OCI-LY7 (cell line): ENCODE results near the gene LRRK1. TPM values are rescaled to one million over a fixed set of nuclear protein-coding genes. Genes with fewer than 3 reads are reported as not detected.

Experiments
- BruUV-seq: library from RNA; stranded (reverse); fragments of 400-500 nt; replicated peaks from 2 replicates; lab custom pipeline; 2021; lab: Mats Ljungman, UMichigan
- CTCF ChIA-PET: fragments of 300-600 bp; sonication (Branson Sonifier 250); formaldehyde crosslinking; loops from one replicate; lab custom pipeline; 2022; ENCODE audit warnings: antibody characterized with exemption; ENCODE audit not compliant: unreplicated experiment; lab: Charles Lee
- POLR2A ChIA-PET: fragments of 300-600 bp; sonication (Branson Sonifier 250); formaldehyde crosslinking; loops from one replicate; lab custom pipeline; 2022; ENCODE audit warnings: antibody characterized with exemption; lab: Charles Lee
- DNase-seq: peaks from one replicate; pipeline ENCODE4 v3.0.0-alpha.2; 2015; ENCODE audit warnings: low spot score
- H2AFZ ChIP-seq: fragments of 200-600 bp; sonication (generic), shearing (Covaris generic); 2 replicates; pipeline ENCODE4 v1.6.1; 2014; ENCODE audit warnings: mild to moderate bottlenecking, antibody characterized with exemption, low read length, moderate library complexity
- H3K27ac ChIP-seq: fragments of 200-600 bp; sonication (generic); 2 replicates; pipeline ENCODE4 v1.5.1; 2014; ENCODE audit warnings: mixed run types, low read depth, mild to moderate bottlenecking, moderate library complexity, low read length, inconsistent platforms; ENCODE audit not compliant: poor library complexity, severe bottlenecking
- H3K36me3 ChIP-seq: fragments of 200-600 bp; sonication (generic); 2 replicates; pipeline ENCODE4 v1.6.1; 2014; ENCODE audit warnings: mild to moderate bottlenecking, antibody characterized with exemption, low read length, moderate library complexity, mixed read lengths; ENCODE audit not compliant: insufficient read depth
- H3K4me1 ChIP-seq: fragments of 200-600 bp; sonication (generic); 2 replicates; pipeline ENCODE4 v1.5.1; 2014; ENCODE audit warnings: mild to moderate bottlenecking, low read length; ENCODE audit not compliant: insufficient read depth, poor library complexity, severe bottlenecking
- H3K4me2 ChIP-seq: fragments of 200-600 bp; sonication (generic); 2 replicates; pipeline ENCODE4 v1.6.1; 2014; ENCODE audit warnings: mild to moderate bottlenecking, low read length
- H3K4me3 ChIP-seq: fragments of 200-600 bp; sonication (generic); 2 replicates; pipeline ENCODE4 v1.5.1; 2014; ENCODE audit warnings: mild to moderate bottlenecking, low read depth, low read length; ENCODE audit not compliant: poor library complexity, severe bottlenecking
- H3K79me2 ChIP-seq: fragments of 200-600 bp; sonication (generic); 2 replicates; pipeline ENCODE4 v1.6.1; 2016; ENCODE audit warnings: low read depth, mild to moderate bottlenecking, low read length, moderate library complexity, mixed read lengths; ENCODE audit not compliant: insufficient read depth
- H3K9me2 ChIP-seq: fragments of 200-600 bp; sonication (generic); 2 replicates; pipeline ENCODE4 v1.6.1; 2016; ENCODE audit warnings: mild to moderate bottlenecking, low read length, mixed read lengths; ENCODE audit not compliant: insufficient read depth
- H3K9me3 ChIP-seq: fragments of 200-600 bp; sonication (generic); 2 replicates; pipeline ENCODE4 v1.6.1; 2014; ENCODE audit warnings: mild to moderate bottlenecking, mixed run types, low read length, mixed read lengths
- H4K20me1 ChIP-seq: fragments of 200-600 bp; sonication (generic); 2 replicates; pipeline ENCODE4 v1.6.1; 2014; ENCODE audit warnings: mild to moderate bottlenecking, antibody characterized with exemption, low read length, moderate library complexity, mixed read lengths; ENCODE audit not compliant: insufficient read depth
- EZH2phosphoT487 ChIP-seq: fragments of 200-600 bp; sonication (generic); IDR thresholded peaks from 2 replicates; pipeline ENCODE4 v1.6.1; 2018; ENCODE audit warnings: low read depth, borderline replicate concordance, mild to moderate bottlenecking, mixed run types, antibody characterized with exemption, low read length, moderate library complexity, mixed read lengths
- intact Hi-C: fragments of 100-400 bp; cut with micrococcal nuclease; formaldehyde crosslinking; loops from one replicate; pipeline ENCODE4 v1.10.0; 2022; ENCODE audit not compliant: unreplicated experiment
- total RNA-seq, 2 experiments: library from RNA; depleted of rRNA in 1 of 2; stranded (reverse); fragments of >200 nt in 1 of 2; shearing (Covaris generic) in 1 of 2; gene quantifications; 2 replicates each; pipeline ENCODE4 v1.2.3, GENCODE V29; 2014 to 2022
- TF ChIP-seq, protein P1 (sequence below): fragments of 200-600 bp; sonication (generic); conservative IDR thresholded peaks from 2 replicates; pipeline ENCODE4 v1.5.1; 2014; ENCODE audit warnings: mild to moderate bottlenecking, antibody characterized with exemption, low read length, moderate library complexity, mixed read lengths

LRRK1 gene
- total RNA-seq, 2 experiments from 2014 or later, result 92.3 to 233 TPM

GRCh38 chr15:100958326-100959065, 39.3 kb downstream of the LRRK1 start:
- CTCF ChIA-PET, result interaction anchor here (1.2 kb wide), 1 partner anchor 14 kb away, joined by 3 read pairs; no protein-coding TSS in a partner anchor
- POLR2A ChIA-PET, result no interaction called here
- DNase-seq, result no peak
- peaks cover 89% of the 10 kb centered on the region for H3K36me3 ChIP-seq
- peaks cover 94% of the 10 kb centered on the region for H3K79me2 ChIP-seq
- no TSS peak for BruUV-seq
- no peak overlapping the region for H3K4me2 ChIP-seq
- H3K27ac ChIP-seq, result no peak overlapping the region
- TF ChIP-seq, protein P1, sequence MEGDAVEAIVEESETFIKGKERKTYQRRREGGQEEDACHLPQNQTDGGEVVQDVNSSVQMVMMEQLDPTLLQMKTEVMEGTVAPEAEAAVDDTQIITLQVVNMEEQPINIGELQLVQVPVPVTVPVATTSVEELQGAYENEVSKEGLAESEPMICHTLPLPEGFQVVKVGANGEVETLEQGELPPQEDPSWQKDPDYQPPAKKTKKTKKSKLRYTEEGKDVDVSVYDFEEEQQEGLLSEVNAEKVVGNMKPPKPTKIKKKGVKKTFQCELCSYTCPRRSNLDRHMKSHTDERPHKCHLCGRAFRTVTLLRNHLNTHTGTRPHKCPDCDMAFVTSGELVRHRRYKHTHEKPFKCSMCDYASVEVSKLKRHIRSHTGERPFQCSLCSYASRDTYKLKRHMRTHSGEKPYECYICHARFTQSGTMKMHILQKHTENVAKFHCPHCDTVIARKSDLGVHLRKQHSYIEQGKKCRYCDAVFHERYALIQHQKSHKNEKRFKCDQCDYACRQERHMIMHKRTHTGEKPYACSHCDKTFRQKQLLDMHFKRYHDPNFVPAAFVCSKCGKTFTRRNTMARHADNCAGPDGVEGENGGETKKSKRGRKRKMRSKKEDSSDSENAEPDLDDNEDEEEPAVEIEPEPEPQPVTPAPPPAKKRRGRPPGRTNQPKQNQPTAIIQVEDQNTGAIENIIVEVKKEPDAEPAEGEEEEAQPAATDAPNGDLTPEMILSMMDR, result no peak
- no peak for TF ChIP-seq EZH2phosphoT487
- intact Hi-C loops, result no loop called here
- no peak overlapping the region for H3K4me3 ChIP-seq
- no peak overlapping the region for H2AFZ ChIP-seq
- peaks cover 6% of the 10 kb centered on the region; the same call in 1 of the 2 replicates for H4K20me1 ChIP-seq
- H3K4me1 ChIP-seq, result peaks cover 31% of the 10 kb centered on the region
- H3K9me3 ChIP-seq, result peaks cover 6% of the 10 kb centered on the region; the same call in 1 of the 2 replicates
- H3K9me2 ChIP-seq, result no peaks in the 10 kb centered on the region

DNA sequence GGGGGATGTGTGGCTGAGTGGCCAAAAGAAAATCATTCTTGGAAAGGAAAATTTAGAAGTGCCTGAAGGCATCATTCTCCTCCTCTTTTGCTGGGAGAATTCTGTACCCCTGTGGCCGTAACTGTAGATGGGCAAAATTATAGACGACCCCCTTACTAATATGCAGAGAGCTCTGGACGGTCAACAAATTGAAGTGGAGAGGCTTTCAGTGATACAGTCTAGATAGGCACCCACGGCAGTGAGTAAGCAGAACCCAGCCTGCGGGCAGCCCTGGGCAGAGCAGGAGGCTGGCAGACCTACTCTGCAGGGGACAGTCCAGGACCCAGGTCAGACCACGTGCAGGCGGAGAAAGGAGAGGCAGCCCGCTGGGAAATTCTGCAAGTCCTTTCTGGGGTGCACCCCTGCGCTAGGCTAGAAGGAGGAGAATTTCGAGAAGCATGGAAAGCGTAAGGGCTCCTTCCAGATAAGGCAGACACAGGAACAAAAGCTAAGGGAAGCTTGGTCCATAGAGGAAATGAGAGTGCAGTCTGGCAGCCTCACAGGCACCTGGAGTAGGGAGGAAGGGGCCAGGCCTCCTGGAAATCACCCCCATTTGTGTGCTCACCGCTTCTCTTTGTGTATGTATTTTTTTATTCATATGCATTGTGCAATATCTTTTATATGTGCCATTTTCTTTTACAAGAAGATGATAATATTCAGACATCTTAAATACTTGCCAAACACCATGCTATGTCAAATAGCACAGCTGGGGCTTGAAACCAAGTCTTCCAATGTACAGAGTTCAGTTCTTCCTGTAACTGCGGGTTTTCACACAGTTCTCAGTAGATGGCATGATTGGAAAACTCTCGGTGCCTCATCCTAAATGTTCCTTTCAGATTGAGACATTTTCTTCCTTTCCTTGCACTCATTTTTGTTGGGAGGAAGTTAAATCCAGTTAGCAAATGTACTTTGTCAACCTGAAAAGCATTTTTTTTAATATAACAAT, 40.2 kb downstream of the LRRK1 start:
- TF ChIP-seq, protein P1, result no peak
- no peak for TF ChIP-seq EZH2phosphoT487
- Histone ChIP-seq H3K9me2 (no peaks in the 10 kb centered on the region), H3K36me3 (peaks cover 90% of the 10 kb centered on the region), H4K20me1 (peaks cover 6% of the 10 kb centered on the region; the same call in 1 of the 2 replicates), H3K79me2 (peaks cover 94% of the 10 kb centered on the region), H2AFZ (no peak overlapping the region), H3K9me3 (peaks cover 3% of the 10 kb centered on the region; the same call in 1 of the 2 replicates), H3K4me3 (no peak overlapping the region), H3K4me1 (peaks cover 36% of the 10 kb centered on the region), H3K4me2 (no peak overlapping the region), H3K27ac (no peak overlapping the region)
- intact Hi-C loops, result no loop called here
- no peak for DNase-seq
- BruUV-seq, result no TSS peak
- ChIA-PET CTCF (no interaction called here), POLR2A (interaction anchor here (0.6 kb wide), 1 partner anchor 15 kb away, joined by 3 read pairs; no protein-coding TSS in a partner anchor)
